DND-41 (cell line): Measurements from ENCODE around the gene OVOL2.

ENCODE experiments used
- CTCF ChIP-seq: IDR thresholded peaks from 2 replicates; pipeline ENCODE4 v1.5.1; 2012; ENCODE audit warnings: borderline replicate concordance, low read length, moderate library complexity, mild to moderate bottlenecking; ENCODE audit not compliant: poor library complexity, severe bottlenecking; ENCODE audit errors: extremely low read depth
- EZH2 ChIP-seq: IDR thresholded peaks from 3 replicates; pipeline ENCODE4 v1.6.1; 2012; ENCODE audit warnings: borderline replicate concordance, low read depth, mild to moderate bottlenecking, moderate library complexity, low read length, inconsistent platforms; ENCODE audit not compliant: severe bottlenecking

GRCh38 chr20:18005170-18005989 lies 52.3 kb downstream of the OVOL2 start:
- no peak for TF ChIP-seq CTCF
- TF ChIP-seq EZH2 = no peak
